ENCODE results near the gene NCOA7. TPM values are rescaled to one million over a fixed set of nuclear protein-coding genes. Genes with fewer than 3 reads are reported as not detected.
"Not testable (repeated sequence)": the region's sequence is repeated elsewhere in the genome, so short reads cannot be mapped to it uniquely, and the experiment has no call there.

Gene NCOA7
- total RNA-seq, 2 donors from 2014 or later: 41.5 to 43.3 TPM

- no peak for DNase-seq (ENCODE audit: low spot score)
- intact Hi-C loops (cut with DNase I): loop anchor here in 1 of 2 donors (5.0 kb wide), 1 partner anchor 440 kb away; no protein-coding TSS in a partner anchor
These were observed 38.0 kb upstream of the NCOA7 start for GRCh38 chr6:125752773-125753172.

GRCh38 chr6:125753218-125753936, 37.4 kb upstream of the NCOA7 start:
- intact Hi-C loops (cut with DNase I): loop anchor here in 1 of 2 donors (5.0 kb wide), 1 partner anchor 441 kb away; no protein-coding TSS in a partner anchor
- no peak for DNase-seq (ENCODE audit: low spot score)

- no peak for DNase-seq (ENCODE audit: low spot score)
- intact Hi-C loops (cut with DNase I): loop anchor here in 1 of 2 donors (5.0 kb wide), 1 partner anchor 442 kb away; no protein-coding TSS in a partner anchor
These were observed 36.9 kb upstream of the NCOA7 start for GRCh38 chr6:125753937-125754259.

GRCh38 chr6:125754566-125754965, 36.2 kb upstream of the NCOA7 start:
- intact Hi-C loops (cut with DNase I): loop anchor here in 1 of 2 donors (5.0 kb wide), 1 partner anchor 442 kb away; no protein-coding TSS in a partner anchor
- DNase-seq (ENCODE audit: low spot score): no peak

GRCh38 chr6:125759184-125759902, 31.4 kb upstream of the NCOA7 start:
- intact Hi-C loops (cut with DNase I): loop anchor here in 1 of 2 donors (5.0 kb wide), 1 partner anchor 447 kb away; no protein-coding TSS in a partner anchor
- no peak for DNase-seq (ENCODE audit: low spot score)

GRCh38 chr6:125759959-125760457, 30.8 kb upstream of the NCOA7 start:
- intact Hi-C loops (cut with DNase I): loop anchor here in 1 of 2 donors (5.0 kb wide), 1 partner anchor 448 kb away; no protein-coding TSS in a partner anchor
- DNase-seq (ENCODE audit: low spot score): no peak

GRCh38 chr6:125764121-125764671, 26.6 kb upstream of the NCOA7 start:
- intact Hi-C loops (cut with DNase I): no loop called here

GRCh38 chr6:125765944-125766343, 24.8 kb upstream of the NCOA7 start:
- intact Hi-C loops (cut with DNase I): loop anchor here in 1 of 2 donors (5.0 kb wide), 1 partner anchor 454 kb away; no protein-coding TSS in a partner anchor
- DNase-seq (ENCODE audit: low spot score): no peak

More at GRCh38 chr6:125764121-125764671, 26.6 kb upstream of the NCOA7 start:
- DNase-seq (ENCODE audit: low spot score): no peak

GRCh38 chr6:125766641-125767040, 24.1 kb upstream of the NCOA7 start:
- intact Hi-C loops (cut with DNase I): loop anchor here in 1 of 2 donors (5.0 kb wide), 1 partner anchor 454 kb away; no protein-coding TSS in a partner anchor
- DNase-seq (ENCODE audit: low spot score): no peak

- intact Hi-C loops (cut with DNase I): loop anchor here in 1 of 2 donors (5.0 kb wide), 1 partner anchor 457 kb away; no protein-coding TSS in a partner anchor
- DNase-seq (ENCODE audit: low spot score): no peak
These were observed 21.5 kb upstream of the NCOA7 start for GRCh38 chr6:125769147-125769783.

GRCh38 chr6:125773387-125774341, 17.1 kb upstream of the NCOA7 start:
- intact Hi-C loops (cut with DNase I): no loop called here
- no peak for DNase-seq (ENCODE audit: low spot score)

- intact Hi-C loops (cut with DNase I): loop anchor here in 1 of 2 donors (5.0 kb wide), 1 partner anchor 469 kb away; no protein-coding TSS in a partner anchor
- not testable (repeated sequence) for DNase-seq (ENCODE audit: low spot score)
These were observed 14.5 kb upstream of the NCOA7 start for GRCh38 chr6:125776107-125776826.

- peak; percentile 95 for DNase-seq (ENCODE audit: low spot score)
- intact Hi-C loops (cut with DNase I): loop anchor here (5.0 kb wide), 2 partner anchors 177 to 473 kb away; partner anchors contain the start of gene HINT3 (in 1 of the 2)
These were observed 10.7 kb upstream of the NCOA7 start for GRCh38 chr6:125779924-125780539.

GRCh38 chr6:125780540-125781313, 10.0 kb upstream of the NCOA7 start:
- intact Hi-C loops (cut with DNase I): loop anchor here in 1 of 2 donors (5.0 kb wide), 1 partner anchor 177 kb away; the partner anchor contains the start of gene HINT3
- DNase-seq (ENCODE audit: low spot score): peak; percentile 83

GRCh38 chr6:125781314-125781868, 9.4 kb upstream of the NCOA7 start:
- DNase-seq (ENCODE audit: low spot score): no peak
- intact Hi-C loops (cut with DNase I): loop anchor here in 1 of 2 donors (5.0 kb wide), 1 partner anchor 176 kb away; the partner anchor contains the start of gene HINT3
